Retinal pigment epithelial cell (primary cell): ENCODE results near the gene KPNA3.

Experiments
- DNase-seq: peaks from one replicate; pipeline ENCODE4 v3.0.0-alpha.2; 2010; ENCODE audit warnings: low read depth
- H3K4me3 ChIP-seq: 2 replicates; pipeline ENCODE4 v1.5.1; 2011; ENCODE audit warnings: mild to moderate bottlenecking, low read length, control low read depth, moderate library complexity
- TF ChIP-seq, protein P1 (sequence below): conservative IDR thresholded peaks from 2 replicates; pipeline ENCODE4 v1.5.1; 2011; ENCODE audit warnings: low read depth, low read length, control low read depth, inconsistent platforms

Gene KPNA3

DNA sequence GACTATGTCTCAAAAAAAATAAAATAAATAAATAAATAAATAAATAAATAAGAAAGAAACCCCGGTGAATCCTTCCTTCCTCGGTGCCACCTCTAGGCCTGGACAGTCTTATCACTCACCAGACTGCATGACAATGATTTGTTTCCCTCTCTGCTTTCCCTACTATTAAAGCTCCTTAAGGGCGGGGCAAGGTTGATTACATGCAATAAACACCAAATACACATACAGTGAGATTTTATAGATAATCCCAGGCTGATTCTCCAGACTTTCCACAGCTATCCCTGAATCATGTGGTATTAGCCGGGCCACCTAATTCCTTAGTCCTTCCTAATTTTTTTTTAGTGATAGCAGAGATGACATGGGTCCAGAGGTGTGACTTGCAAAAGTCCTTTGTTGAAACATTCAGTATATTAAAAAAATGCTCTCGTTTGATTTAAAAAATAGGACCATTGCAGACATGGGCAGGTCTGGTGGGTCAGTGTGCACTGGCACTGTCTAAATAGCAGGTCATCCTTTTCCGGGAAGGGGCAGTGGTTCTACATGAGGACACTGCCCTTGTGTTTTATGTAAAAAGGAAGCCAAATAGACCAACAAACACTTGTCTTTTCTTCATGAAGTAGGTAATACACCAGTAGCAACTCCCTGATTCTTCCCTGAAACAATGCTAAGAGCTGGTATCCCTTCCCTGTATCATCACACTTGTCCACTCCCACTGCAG is 115.7 kb downstream of the KPNA3 start:
- no peak overlapping the region for H3K4me3 ChIP-seq
- DNase-seq: no peak
- TF ChIP-seq, protein P1, sequence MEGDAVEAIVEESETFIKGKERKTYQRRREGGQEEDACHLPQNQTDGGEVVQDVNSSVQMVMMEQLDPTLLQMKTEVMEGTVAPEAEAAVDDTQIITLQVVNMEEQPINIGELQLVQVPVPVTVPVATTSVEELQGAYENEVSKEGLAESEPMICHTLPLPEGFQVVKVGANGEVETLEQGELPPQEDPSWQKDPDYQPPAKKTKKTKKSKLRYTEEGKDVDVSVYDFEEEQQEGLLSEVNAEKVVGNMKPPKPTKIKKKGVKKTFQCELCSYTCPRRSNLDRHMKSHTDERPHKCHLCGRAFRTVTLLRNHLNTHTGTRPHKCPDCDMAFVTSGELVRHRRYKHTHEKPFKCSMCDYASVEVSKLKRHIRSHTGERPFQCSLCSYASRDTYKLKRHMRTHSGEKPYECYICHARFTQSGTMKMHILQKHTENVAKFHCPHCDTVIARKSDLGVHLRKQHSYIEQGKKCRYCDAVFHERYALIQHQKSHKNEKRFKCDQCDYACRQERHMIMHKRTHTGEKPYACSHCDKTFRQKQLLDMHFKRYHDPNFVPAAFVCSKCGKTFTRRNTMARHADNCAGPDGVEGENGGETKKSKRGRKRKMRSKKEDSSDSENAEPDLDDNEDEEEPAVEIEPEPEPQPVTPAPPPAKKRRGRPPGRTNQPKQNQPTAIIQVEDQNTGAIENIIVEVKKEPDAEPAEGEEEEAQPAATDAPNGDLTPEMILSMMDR: no peak

DNA sequence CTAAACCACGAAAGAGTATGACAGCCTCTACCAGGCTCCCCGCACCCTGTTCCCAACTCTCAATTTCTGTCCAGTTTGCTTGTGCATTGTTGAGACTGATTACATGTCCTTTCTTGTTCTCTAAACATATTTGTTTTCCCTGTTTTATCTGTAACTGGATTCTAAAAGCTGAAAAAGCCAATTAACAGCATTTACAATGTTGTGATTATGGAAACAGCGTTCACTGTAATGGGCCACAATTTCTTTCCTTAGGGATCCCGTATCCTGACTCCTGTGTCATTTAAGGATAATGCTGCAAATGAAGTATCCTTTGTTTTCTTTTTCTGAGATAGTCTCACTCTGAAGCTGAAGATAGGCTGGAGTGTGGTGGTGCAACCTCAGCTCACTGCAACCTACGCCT is 121.7 kb downstream of the KPNA3 start:
- no peak overlapping the region for H3K4me3 ChIP-seq
- TF ChIP-seq, protein P1: no peak
- DNase-seq: no peak

DNA sequence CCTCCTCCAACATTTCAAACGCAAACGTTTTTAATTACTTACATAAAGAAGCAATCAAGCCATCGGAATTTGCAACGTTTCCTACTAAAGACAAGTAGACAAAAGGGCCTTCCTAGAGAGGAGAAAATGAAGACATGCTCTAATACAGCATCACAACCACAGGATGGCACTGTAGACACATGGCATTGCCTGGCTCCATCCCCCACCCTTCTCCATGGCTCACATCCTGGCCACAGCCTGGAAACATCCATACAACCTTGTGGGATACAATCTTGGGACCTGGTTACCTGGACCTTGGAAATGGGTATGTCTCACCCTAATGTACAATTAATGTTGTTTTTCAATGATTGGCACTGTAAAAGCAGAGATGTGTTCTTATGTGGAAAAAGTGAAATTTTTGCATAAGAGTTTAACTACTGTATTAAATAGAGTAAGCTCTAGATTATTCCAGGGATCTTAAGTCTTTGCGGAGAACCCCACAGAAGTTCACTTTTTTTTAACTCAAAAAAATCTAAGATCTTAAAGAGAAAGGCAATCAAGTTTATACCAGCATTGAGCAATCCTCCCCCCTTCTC is 122.7 kb downstream of the KPNA3 start:
- no peak for DNase-seq
- TF ChIP-seq, protein P1: peak; percentile 73
- no peak overlapping the region for H3K4me3 ChIP-seq

DNA sequence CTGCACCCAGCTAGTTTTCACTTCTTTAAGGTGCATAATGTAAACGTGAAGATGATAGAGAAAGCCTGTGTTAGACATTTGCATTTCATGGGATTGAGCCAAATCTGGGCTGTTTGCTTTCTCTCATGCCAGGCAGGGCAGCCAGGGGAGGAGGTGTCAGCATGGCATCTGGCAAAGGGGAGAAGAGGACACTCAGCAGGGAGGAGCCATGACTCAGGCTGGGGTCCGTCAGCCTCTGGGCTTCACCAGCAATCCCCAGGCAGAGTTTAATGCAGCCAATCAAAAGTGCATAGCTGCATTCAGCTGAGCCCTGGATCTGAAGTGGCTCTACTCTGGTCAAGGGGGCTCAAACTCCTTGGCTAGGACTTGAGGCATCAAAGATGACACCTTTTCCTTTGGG is 124.7 kb downstream of the KPNA3 start:
- no peak for DNase-seq
- no peak overlapping the region for H3K4me3 ChIP-seq
- TF ChIP-seq, protein P1: no peak

DNA sequence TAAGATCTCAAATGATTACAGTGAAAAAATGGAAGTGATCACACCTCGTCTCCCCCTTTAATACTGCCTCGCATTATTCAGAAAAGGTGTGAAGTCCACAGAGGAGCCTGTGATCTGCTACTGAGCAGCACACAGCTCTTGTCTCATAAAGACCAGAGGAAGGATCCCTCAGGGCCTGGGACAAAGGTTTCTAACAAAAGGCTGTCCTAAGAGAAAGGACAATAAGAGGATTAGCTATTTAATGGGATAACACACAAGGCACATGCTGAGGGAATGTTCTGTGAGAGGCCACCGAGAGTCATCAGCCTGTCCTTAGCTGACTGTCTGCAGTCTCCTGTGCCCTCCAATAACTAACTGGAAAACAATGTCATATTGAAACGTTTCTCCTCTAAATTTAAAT is 127.9 kb downstream of the KPNA3 start:
- no peak for DNase-seq
- TF ChIP-seq, protein P1: no peak
- no peak overlapping the region for H3K4me3 ChIP-seq

DNA sequence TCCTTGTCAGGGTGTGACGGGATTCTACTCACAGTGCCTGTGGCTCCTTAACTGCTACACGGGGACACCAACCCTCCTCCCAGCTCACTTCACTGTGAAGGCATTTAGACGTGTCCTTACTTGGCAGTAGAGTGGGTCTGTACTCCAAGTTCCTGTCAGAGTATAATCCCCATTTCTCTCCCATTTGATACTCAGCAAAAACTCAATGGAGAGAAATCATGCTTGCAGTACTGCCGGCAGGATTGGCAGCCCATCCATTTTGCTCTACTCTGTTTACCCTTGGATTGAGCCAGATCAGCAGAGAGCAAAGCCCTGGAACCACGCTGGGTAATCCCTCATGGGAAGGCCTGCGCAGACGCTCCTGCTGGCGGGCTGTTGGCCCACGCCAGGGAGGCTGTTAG is 135.2 kb downstream of the KPNA3 start:
- TF ChIP-seq, protein P1: no peak
- no peak for DNase-seq
- H3K4me3 ChIP-seq: no peak overlapping the region

DNA sequence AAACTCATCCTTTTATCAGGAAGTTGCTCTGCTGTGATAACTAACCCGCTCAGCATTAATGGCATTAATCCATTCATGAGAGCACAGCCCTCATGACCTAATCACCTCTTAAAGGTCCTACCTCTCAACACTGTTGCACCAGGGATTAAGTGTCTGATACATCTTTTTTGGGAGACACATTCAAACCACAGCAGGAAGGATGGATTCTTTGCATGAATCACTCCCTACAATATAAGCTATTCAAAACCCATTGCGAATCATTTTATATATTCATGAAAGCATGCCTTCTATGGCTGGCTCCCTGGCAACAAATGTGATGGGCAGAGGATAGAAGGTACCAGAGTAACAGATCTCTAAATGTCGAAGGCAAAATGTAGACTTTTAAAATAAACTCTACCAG is 136.6 kb downstream of the KPNA3 start:
- TF ChIP-seq, protein P1: no peak
- H3K4me3 ChIP-seq: no peak overlapping the region
- DNase-seq: no peak
